ENCODE measurements around the gene HIRA.

HIRA gene

GRCh38 chr22:19352217-19352616, 79.3 kb downstream of the HIRA start:
- H3K4me3 ChIP-seq (ENCODE audit: low read depth, low read length): no peak overlapping the region
- DNase-seq (ENCODE audit: low read depth): no peak
- TF ChIP-seq CTCF (conservative IDR thresholded peaks at IDR 0.05; ENCODE audit: low read depth, low read length): no peak

GRCh38 chr22:19351604-19352003, 79.9 kb downstream of the HIRA start:
- TF ChIP-seq CTCF (conservative IDR thresholded peaks at IDR 0.05; ENCODE audit: low read depth, low read length): no peak
- no peak overlapping the region for H3K4me3 ChIP-seq (ENCODE audit: low read depth, low read length)
- no peak for DNase-seq (ENCODE audit: low read depth)

GRCh38 chr22:19350947-19351346, 80.6 kb downstream of the HIRA start:
- no peak for TF ChIP-seq CTCF (conservative IDR thresholded peaks at IDR 0.05; ENCODE audit: low read depth, low read length)
- H3K4me3 ChIP-seq (ENCODE audit: low read depth, low read length): no peak overlapping the region
- no peak for DNase-seq (ENCODE audit: low read depth)

- no peak for TF ChIP-seq CTCF (conservative IDR thresholded peaks at IDR 0.05; ENCODE audit: low read depth, low read length)
- DNase-seq (ENCODE audit: low read depth): no peak
- H3K4me3 ChIP-seq (ENCODE audit: low read depth, low read length): no peak overlapping the region
These were observed 81.1 kb downstream of the HIRA start for GRCh38 chr22:19350476-19350859.

GRCh38 chr22:19349778-19350475, 81.6 kb downstream of the HIRA start:
- H3K4me3 ChIP-seq (ENCODE audit: low read depth, low read length): no peak overlapping the region
- TF ChIP-seq CTCF (conservative IDR thresholded peaks at IDR 0.05; ENCODE audit: low read depth, low read length): no peak
- DNase-seq (ENCODE audit: low read depth): no peak

GRCh38 chr22:19346677-19347265, 84.8 kb downstream of the HIRA start:
- no peak for DNase-seq (ENCODE audit: low read depth)
- H3K4me3 ChIP-seq (ENCODE audit: low read depth, low read length): no peak overlapping the region
- no peak for TF ChIP-seq CTCF (conservative IDR thresholded peaks at IDR 0.05; ENCODE audit: low read depth, low read length)

GRCh38 chr22:19344420-19344819, 87.1 kb downstream of the HIRA start:
- H3K4me3 ChIP-seq (ENCODE audit: low read depth, low read length): no peak overlapping the region
- no peak for TF ChIP-seq CTCF (conservative IDR thresholded peaks at IDR 0.05; ENCODE audit: low read depth, low read length)
- DNase-seq (ENCODE audit: low read depth): no peak

Data from choroid plexus epithelial cell (primary cell).